Gastrocnemius medialis (tissue), 4 donors: Measurements from ENCODE around the gene CFAP46. TPM values are rescaled to one million over a fixed set of nuclear protein-coding genes. Genes with fewer than 3 reads are reported as not detected.
A peak's percentile ranks its signal among the peaks of the same experiment; 100 is the strongest.

ENCODE experiments used
- ATAC-seq, 2 donors: fragments of 150-250 bp; one replicate each; pipeline ENCODE4 v1.9.1; 2016
- DNase-seq, 2 donors: peaks; one replicate each; pipeline ENCODE4 v3.0.0-alpha.2; 2019
- H3K27ac ChIP-seq, 4 donors: fragments of 200-600 bp; sonication (generic); 1 replicate in 1 of 4; 2 replicates in 3 of 4; pipeline ENCODE4 v1.5.1; 2016 to 2018; ENCODE audit warnings: mild to moderate bottlenecking in 2 of 4, moderate library complexity in 1 of 4
- H3K27me3 ChIP-seq, 3 donors: fragments of 200-600 bp; sonication (generic) in 2 of 3; 1 replicate in 1 of 3; 2 replicates in 2 of 3; pipeline versions ENCODE4 v1.5.1 to v1.6.0; 2016 to 2019; ENCODE audit warnings: mild to moderate bottlenecking in 1 of 3, moderate library complexity in 1 of 3
- H3K36me3 ChIP-seq, 2 donors: fragments of 200-600 bp; sonication (generic) in 1 of 2; one replicate each; pipeline ENCODE4 v1.5.1; 2017 to 2018
- H3K4me1 ChIP-seq, 2 donors: fragments of 200-600 bp; sonication (generic) in 1 of 2; one replicate each; pipeline ENCODE4 v1.5.1; 2016 to 2017; ENCODE audit warnings: mild to moderate bottlenecking in 2 of 2
- H3K4me3 ChIP-seq, 4 donors: fragments of 200-600 bp; sonication (generic) in 3 of 4; 1 replicate in 1 of 4; 2 replicates in 3 of 4; pipeline ENCODE4 v1.5.1; 2016 to 2019; ENCODE audit warnings: mild to moderate bottlenecking in 2 of 4
- H3K9me3 ChIP-seq, 3 donors: fragments of 200-600 bp; sonication (generic) in 2 of 3; 1 replicate in 1 of 3; 2 replicates in 2 of 3; pipeline ENCODE4 v1.5.1; 2016 to 2019
- POLR2A ChIP-seq, 2 donors: fragments of 450-650 bp; IDR thresholded peaks; one replicate each; pipeline ENCODE4 v1.6.1; 2017; ENCODE audit warnings: antibody characterized with exemption in 2 of 2, mild to moderate bottlenecking in 2 of 2, moderate library complexity in 2 of 2
- in situ Hi-C, 4 donors: fragments of 200-750 bp; cut with MboI; loops; one replicate each; pipeline versions ENCODE4 v1.15.0 to v1.8.0; 2017; ENCODE audit warnings: low sequenced_read_pairs in 4 of 4
- intact Hi-C: fragments of 100-400 bp; cut with DNase I; formaldehyde crosslinking; loops from one replicate; pipeline ENCODE4 v1.15.1; 2023; ENCODE audit warnings: low total_unique reads
- total RNA-seq, 4 donors: library from RNA; depleted of rRNA; stranded (reverse); fragments of >200 nt; gene quantifications; one replicate each; pipeline versions ENCODE4 v1.1.0 to v1.2.3, GENCODE V29; 2016
- TF ChIP-seq, protein P1 (sequence below), 5 experiments: fragments of 450-650 bp in 3 of 5; fragments of 200-600 bp in 2 of 5; sonication (generic) in 2 of 5; IDR thresholded peaks in 4 of 5; conservative IDR thresholded peaks in 1 of 5; 1 replicate in 4 of 5; 2 replicates in 1 of 5; pipeline ENCODE4 v1.5.1; 2016 to 2019; ENCODE audit warnings: antibody characterized with exemption in 5 of 5, mild to moderate bottlenecking in 3 of 5, moderate library complexity in 3 of 5

Gene CFAP46
- total RNA-seq, 4 donors from 2014 or later: 4.2 to 27.9 (median 11.9) TPM

DNA sequence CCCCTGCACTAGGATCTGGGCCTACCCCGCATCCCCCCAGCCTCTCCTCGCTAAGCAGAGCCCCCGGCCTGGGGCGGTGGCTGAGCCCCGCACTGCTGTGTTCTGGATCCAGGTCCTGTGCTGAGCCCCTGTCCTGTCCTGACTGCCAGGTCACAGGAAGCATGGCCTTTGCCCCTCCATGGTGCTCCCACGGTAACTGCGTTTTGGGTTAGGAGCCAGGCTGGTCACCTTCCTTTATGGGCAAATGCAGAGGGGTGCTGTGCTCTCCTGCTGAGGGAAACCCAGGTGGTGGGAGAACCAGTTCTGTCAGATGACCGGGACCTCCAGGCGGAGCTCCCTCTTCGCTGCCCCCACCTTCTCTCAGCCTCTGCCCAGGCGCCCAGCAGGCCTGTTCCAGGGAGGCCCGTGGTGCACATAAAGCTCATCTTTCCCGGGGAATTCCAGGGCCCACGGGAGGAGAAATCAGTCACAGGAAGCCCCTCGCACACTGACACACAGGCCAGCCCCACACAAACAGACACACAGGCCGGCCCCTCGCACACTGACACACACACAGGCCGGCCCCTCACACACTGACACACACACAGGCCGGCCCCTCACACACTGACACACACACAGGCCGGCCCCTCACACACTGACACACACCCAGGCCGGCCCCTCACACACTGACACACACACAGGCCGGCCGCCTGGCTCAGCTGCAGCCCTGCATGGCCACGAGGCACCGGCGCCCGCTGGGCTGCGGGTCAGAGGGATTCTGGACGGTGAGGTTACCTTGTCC lies 75.6 kb downstream of the CFAP46 start:
- no peak for TF ChIP-seq POLR2A (IDR thresholded peaks at IDR 0.05)
- TF ChIP-seq, protein P1, sequence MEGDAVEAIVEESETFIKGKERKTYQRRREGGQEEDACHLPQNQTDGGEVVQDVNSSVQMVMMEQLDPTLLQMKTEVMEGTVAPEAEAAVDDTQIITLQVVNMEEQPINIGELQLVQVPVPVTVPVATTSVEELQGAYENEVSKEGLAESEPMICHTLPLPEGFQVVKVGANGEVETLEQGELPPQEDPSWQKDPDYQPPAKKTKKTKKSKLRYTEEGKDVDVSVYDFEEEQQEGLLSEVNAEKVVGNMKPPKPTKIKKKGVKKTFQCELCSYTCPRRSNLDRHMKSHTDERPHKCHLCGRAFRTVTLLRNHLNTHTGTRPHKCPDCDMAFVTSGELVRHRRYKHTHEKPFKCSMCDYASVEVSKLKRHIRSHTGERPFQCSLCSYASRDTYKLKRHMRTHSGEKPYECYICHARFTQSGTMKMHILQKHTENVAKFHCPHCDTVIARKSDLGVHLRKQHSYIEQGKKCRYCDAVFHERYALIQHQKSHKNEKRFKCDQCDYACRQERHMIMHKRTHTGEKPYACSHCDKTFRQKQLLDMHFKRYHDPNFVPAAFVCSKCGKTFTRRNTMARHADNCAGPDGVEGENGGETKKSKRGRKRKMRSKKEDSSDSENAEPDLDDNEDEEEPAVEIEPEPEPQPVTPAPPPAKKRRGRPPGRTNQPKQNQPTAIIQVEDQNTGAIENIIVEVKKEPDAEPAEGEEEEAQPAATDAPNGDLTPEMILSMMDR (IDR thresholded peaks at IDR 0.05 in 4 of 5, conservative IDR thresholded peaks at IDR 0.05 in 1 of 5): no peak
- Histone ChIP-seq H3K9me3 (no peaks in the 10 kb centered on the region), H3K27ac (no peak overlapping the region), H3K36me3 (no peaks in the 10 kb centered on the region), H3K4me1 (no peaks in the 10 kb centered on the region), H3K27me3 (peaks cover 20 to 26% (median 20%) of the 10 kb centered on the region in 3 donors), H3K4me3 (no peak overlapping the region)
- no peak for ATAC-seq
- intact Hi-C loops: no loop called here
- peak in 1 of 2 donors; percentile 4 for DNase-seq
- in situ Hi-C loops: no loop called here

DNA sequence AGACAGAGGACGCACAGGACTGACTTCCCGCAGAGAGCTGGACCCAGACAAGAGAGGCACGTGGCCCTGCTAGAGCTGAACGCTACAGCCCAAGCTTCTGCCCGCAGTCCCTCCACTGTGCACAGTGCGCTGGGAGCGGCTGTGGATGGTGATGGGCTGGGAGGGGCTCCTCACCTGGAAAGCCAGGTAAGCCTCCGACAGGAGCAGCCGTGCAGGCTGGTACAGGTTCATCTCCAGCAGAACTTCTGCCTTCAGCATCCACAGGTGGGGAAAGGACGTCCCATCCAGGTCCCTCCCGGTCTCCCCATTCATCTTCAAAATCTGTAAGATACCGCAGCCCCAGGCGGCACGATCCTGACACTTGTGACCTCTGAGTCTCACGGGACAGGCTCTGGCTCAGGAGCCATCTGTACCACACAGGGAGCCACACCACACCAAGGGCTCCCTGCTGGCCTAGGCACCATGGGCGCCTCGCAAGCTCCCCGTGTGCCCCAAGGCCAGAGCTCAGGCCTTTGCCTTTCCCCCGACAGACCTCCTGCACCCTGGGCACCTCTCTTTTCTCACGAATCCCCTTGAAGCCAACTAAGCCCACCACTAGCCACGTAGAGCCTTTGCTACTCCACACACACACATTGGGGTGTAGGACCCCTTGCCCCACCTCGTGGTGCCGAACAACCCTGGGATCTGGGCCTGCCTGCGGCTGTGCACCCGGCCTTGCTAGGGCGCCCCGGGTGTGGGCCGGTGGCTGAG lies 76.3 kb downstream of the CFAP46 start:
- TF ChIP-seq, protein P1 (IDR thresholded peaks at IDR 0.05 in 4 of 5, conservative IDR thresholded peaks at IDR 0.05 in 1 of 5): no peak
- TF ChIP-seq POLR2A (IDR thresholded peaks at IDR 0.05): no peak
- Histone ChIP-seq H3K9me3 (no peaks in the 10 kb centered on the region), H3K4me1 (no peaks in the 10 kb centered on the region), H3K4me3 (no peak overlapping the region), H3K27ac (no peak overlapping the region), H3K27me3 (peaks cover 20 to 33% (median 21%) of the 10 kb centered on the region in 3 donors), H3K36me3 (no peaks in the 10 kb centered on the region)
- in situ Hi-C loops: no loop called here
- ATAC-seq: no peak
- DNase-seq: peak in 1 of 2 donors; percentile 5
- intact Hi-C loops: no loop called here

GRCh38 chr10:132865171-132865631 lies 77.2 kb downstream of the CFAP46 start:
- intact Hi-C loops: no loop called here
- no peak for ATAC-seq
- in situ Hi-C loops: no loop called here
- H3K27me3 ChIP-seq: peaks cover 24 to 39% (median 25%) of the 10 kb centered on the region in 3 donors
- no peak for TF ChIP-seq POLR2A (IDR thresholded peaks at IDR 0.05)
- TF ChIP-seq, protein P1 (IDR thresholded peaks at IDR 0.05 in 4 of 5, conservative IDR thresholded peaks at IDR 0.05 in 1 of 5): no peak
- no peak overlapping the region for H3K4me3 ChIP-seq
- no peaks in the 10 kb centered on the region for H3K36me3 ChIP-seq
- peak in 1 of 2 donors; percentile 5 for DNase-seq
- H3K9me3 ChIP-seq: no peaks in the 10 kb centered on the region
- no peak overlapping the region for H3K27ac ChIP-seq
- no peaks in the 10 kb centered on the region for H3K4me1 ChIP-seq

DNA sequence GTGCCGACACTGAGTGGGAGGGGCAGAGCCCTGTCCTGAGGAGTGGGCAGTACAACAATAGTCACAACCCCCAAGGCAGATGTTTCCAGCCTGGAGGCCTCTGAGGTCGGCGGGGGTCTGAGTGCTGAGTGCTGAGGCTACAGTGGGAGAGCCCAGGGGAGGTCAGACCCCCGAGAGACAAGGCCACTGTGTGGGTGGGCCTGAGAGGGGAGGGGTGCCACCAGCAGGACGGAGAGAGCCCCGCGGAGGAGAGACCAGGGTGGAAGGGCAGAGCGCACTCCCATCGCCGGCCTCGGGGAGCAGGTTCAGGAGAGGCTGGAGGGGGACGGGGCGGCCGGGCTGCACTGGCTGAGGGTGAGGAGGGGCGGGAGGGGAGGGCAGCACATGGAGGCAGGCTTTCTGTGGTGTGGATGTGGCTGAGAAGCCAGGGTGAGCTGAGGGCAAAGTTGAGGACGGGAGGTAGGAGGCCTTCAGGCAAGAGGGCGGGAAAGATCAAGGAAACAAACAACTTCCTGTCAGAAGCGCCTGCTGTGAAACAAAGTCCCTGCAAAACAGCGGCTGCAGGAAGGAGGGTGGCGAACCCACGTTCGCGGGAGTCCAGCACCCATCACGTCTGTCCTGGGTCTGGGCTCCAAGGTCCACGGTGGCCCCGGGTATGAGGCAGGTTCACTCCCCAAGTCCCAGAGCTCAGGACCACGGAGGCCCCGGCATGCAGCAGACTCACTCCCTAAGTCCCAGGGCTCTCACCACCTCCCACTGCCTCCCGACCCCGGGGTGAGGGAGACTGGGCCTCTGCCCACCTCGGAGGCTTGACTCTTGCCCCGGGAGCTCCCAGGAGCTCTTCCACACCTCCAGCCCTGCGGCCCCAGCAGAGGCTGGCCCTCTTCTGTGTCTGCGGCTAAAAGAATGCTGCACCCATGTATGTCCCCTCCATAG lies 79.6 kb downstream of the CFAP46 start:
- no peaks in the 10 kb centered on the region for H3K36me3 ChIP-seq
- no peak for ATAC-seq
- no peak for TF ChIP-seq POLR2A (IDR thresholded peaks at IDR 0.05)
- TF ChIP-seq, protein P1 (IDR thresholded peaks at IDR 0.05 in 4 of 5, conservative IDR thresholded peaks at IDR 0.05 in 1 of 5): no peak
- intact Hi-C loops: no loop called here
- no peak overlapping the region for H3K4me3 ChIP-seq
- DNase-seq: peak in 1 of 2 donors; percentile 4
- no peaks in the 10 kb centered on the region for H3K9me3 ChIP-seq
- no peaks in the 10 kb centered on the region for H3K4me1 ChIP-seq
- H3K27me3 ChIP-seq: peaks cover 29 to 51% (median 30%) of the 10 kb centered on the region in 3 donors
- in situ Hi-C loops: no loop called here
- H3K27ac ChIP-seq: no peak overlapping the region
